Dedifferentiated amniotic fluid mesenchymal stem cell (primary cell): ENCODE data around the gene RNU2-63P.
"Not testable (repeated sequence)": the region's sequence is repeated elsewhere in the genome, so short reads cannot be mapped to it uniquely, and the experiment has no call there.

ENCODE experiments used
- DNase-seq: peaks from one replicate; pipeline ENCODE4 v3.0.0-alpha.2; 2016; ENCODE audit errors: extremely low spot score

Gene RNU2-63P

DNA sequence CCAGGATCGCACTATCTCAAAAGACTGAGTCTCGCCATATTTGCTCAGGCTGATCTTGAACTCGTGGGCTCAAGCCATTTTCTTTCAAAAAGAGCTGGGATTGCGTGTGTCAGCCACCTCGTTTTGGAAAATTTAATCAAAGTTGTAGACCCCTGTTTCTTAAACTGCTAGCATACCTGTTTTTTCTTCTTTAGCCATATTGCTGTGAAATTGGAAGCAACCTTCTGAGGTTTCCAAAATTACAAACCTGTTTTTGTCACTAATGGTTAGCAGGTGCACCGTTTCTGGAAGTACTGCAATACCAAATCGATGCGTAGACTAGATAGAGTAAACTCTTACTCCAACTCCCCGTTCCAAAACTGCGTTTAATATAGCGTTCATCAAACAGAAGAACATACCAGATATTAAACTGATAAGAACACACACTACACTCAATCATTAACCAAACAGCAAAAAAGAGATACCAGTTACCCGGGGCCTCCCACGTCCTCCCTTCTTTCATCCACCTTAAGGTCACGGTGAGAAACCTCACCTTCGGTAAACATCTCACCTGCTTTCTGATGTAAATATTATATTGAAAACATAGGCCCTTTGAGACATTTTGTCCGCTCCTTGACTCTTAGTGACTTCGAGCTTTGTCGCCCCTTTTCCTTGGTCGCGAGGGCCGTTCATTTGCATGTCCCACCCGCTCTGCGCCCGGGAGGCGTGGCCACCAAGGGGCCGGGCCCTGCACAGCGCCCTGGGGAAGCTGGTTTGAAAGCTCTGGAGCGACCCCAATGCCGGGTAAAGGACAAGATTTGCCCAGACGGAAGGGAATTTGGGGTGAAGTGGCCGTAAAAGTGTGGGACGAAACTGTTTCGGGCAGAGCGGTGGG, at the start of gene RNU2-63P:
TSS of gene RNU2-63P (minus strand) at position 462 of the 874 bp plus-strand sequence.
- DNase-seq = no peak

DNA sequence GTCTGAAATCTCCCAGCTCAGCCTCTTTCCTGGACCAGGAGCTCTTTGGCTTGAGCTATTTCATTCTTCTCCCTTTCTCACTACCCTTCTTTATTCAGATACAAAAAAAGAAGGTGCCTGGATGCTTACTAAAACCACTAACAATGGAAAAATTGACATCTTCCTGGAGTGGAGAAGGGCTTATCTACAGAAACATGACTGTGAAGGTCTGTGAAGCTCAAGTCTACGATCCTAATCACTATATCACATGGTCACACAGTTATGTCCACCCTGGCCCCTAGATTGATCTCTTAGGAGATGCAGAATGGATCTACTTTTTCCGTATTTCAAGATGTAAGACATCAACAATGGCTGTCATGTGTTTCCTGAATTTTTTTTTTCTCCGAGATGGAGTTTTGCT, 44.9 kb upstream of the RNU2-63P start:
- DNase-seq = no peak

DNA sequence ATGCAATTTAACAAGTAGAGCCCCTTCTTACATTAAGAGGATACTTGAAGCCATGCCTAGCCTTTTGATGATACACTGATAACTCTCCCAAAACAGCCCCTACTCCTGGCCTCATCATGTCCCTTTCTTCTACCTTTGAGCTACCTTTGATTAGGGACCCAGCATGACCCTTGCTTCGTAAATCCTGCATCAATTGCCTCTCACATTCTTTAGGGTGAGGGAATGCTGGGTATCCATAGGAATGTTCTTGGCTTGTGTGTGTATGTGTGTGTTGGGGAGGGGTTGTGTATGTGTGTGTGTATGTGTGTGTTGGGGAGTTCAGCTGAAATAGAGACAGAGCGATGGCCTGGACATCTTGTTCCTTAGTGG, 44.5 kb upstream of the RNU2-63P start:
- no peak for DNase-seq

- no peak for DNase-seq
Observed at GRCh38 chr2:88059979-88060906, 43.9 kb upstream of the RNU2-63P start.

GRCh38 chr2:88058191-88058590, 41.8 kb upstream of the RNU2-63P start:
- DNase-seq = no peak

DNA sequence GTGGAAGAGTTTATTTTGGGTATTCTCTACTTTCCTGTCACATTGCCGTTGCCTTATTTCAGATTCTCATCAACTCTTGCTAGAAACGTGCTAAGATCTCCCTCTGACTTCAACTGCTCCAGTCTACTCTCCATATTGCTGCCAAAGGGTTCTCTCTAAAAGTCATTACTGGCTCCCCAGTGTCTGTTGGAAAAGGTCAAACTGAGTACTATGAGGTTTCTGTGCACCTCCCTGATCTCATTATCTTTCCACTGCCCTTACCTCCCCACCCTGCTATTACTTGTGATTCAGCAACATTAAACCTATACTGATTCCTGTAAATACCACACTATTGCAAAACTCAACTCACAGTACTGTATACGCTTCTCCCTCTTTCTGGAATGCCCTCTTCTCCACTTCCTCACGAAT, 41.1 kb upstream of the RNU2-63P start:
- no peak for DNase-seq

DNA sequence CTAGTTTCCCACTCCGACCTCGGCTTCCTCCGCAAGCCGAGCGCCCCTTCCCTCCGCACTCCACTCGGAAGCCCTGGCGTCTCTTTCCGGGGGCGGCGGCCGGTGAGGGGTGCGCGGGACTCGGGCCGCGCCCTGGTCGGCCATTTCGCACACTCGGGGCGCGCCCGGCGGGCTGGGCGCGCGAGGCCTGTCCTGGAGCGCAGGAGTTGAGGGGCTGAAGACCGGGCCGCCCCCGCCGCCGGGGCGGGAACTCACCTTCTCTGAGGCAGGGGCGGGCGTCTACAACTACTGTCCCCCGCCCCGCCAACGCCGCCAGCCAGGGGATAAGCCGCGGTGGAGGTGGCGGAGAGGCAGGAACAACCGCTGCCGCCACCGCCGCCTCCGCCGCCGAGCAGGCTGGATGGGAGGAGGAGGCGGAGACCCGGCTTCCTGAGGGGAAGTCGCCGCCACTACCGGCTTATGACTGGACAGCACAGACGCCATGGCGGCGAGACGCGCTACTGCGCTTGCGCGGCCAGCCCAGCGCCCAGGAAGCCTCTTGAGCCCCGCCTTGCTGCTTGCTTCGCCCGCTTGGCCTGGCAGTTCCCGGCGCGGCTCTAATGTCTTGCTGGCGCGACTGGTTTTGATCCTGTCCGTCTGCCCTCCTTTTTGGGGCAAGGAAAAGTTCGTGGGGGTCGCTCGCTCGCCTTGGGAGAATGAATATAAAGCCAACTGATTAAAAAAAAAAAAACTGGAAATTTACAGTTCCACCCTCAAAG, 39.2 kb upstream of the RNU2-63P start, which contains the start of gene KRCC1:
TSS of gene KRCC1 (minus strand) at position 413 of the 758 bp plus-strand sequence. CDS start 27,220 bp downstream, outside the sequence.
- peak; percentile 89 for DNase-seq

GRCh38 chr2:88054782-88055370, 38.5 kb upstream of the RNU2-63P start:
- no peak for DNase-seq

GRCh38 chr2:88053934-88054781, 37.8 kb upstream of the RNU2-63P start:
- DNase-seq = no peak

GRCh38 chr2:88053296-88053695, 36.9 kb upstream of the RNU2-63P start:
- DNase-seq = no peak

- DNase-seq = no peak
Observed at GRCh38 chr2:88051792-88052191, 35.4 kb upstream of the RNU2-63P start.

DNA sequence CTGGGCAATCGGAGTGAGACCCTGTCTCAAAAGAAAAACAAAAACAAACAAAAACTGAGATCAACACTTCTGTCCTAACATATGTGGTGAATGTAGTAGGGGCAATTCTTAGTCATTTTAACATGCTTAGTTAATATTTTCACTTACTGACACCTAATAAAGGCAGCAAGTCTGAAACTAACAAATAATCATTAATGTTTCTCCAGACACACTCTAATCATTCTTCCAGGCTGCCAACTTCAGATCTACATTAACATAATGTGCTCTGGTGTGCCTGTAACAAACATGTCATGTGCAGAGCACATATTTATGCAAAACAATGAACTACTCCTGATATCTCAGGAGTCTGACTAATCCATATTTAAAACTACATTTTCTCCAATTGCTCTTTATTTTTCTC, 33.3 kb upstream of the RNU2-63P start:
- no peak for DNase-seq

- DNase-seq = no peak
Observed at GRCh38 chr2:88048541-88048940, 32.2 kb upstream of the RNU2-63P start.

DNA sequence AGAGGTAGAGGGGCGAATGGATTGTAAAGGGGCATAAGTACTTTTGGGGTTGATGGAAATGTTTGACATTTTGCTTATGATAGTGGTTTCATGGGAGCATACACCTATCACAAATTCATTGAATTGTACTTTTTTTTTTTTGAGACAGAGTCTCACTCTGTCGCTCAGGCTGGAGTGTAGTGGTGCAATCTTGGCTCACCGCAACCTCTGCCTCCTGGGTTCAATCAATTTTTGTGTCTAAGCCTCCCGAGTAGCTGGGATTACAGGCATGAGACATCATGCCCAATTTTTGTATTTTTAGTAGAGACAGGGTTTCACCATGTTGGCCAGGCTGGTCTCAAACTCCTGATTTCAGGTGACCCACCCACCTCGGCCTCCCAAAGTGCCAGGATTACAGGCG, 29.2 kb upstream of the RNU2-63P start:
- not testable (repeated sequence) for DNase-seq

- no peak for DNase-seq
Observed at GRCh38 chr2:88042476-88042875, 26.1 kb upstream of the RNU2-63P start.

DNA sequence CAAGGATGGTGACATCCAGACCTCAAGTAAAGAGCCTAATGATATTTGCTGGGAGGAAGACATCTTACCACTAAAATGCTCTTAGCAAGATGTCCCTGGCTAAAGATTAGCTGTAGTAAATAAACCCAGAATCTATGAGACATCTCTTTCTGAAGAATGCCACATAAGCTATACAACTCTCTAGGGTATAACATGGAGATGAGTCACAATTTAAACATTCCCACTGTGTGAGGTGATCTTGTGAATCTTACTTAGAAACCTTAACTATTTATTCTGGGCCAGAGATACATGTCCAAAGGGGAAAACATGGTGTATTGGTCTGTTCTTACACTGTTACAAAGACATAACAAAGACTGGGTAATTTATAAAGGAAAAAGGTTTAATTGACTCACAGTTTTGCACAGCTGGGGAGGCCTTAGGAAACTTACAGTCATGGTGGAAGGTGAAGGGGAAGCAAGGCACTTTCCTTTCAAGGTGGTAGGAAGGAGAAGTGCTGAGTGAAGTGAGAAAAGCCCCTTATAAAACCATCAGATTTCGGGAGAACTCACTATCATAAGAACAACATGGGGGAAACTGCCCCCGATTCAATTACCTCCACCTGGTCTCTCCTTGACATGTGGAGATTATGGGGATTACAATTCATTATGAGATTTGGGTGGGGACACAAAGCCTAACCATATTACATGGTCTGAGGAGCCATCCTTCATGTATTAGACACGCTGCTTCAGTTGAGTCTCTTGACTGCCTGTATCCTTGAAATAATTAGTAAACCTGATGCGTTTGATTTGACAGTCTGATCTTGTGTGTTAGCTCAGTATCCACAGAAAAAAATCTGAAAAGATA, 22.1 kb upstream of the RNU2-63P start:
- peak; percentile 83 for DNase-seq

DNA sequence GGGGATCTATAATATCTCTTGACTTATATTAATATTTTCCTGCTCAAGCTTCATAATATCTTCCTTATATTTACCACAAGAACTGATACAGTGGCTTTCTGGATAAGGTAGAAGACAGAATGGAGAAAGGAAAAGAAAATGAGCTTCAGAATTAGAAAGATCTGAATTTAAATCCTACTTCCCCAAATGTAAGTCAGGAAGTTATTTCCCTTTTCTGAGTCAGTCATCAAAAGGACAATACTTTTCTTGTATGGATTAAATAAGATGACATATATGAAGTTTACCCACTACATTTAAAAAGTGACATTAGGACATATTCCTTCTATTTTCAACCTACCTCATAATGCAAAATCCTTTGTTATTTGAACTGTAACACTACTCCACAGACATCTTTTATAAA, 20.3 kb upstream of the RNU2-63P start:
- no peak for DNase-seq

- DNase-seq = no peak
Observed at GRCh38 chr2:88036182-88036581, 19.8 kb upstream of the RNU2-63P start.

- DNase-seq = no peak
Observed at GRCh38 chr2:88032070-88032702, 15.8 kb upstream of the RNU2-63P start.
